HepG2 (cell line): ENCODE results near the gene ZNF511. TPM values are rescaled to one million over a fixed set of nuclear protein-coding genes. Genes with fewer than 3 reads are reported as not detected.

Experiments used
- CBFB ChIP-seq: sonication (generic); formaldehyde crosslinking; IDR thresholded peaks from 2 replicates; pipeline ENCODE4 v1.4.0; 2020; ENCODE audit warnings: missing genetic modification reagents
- FOSL1 ChIP-seq: sonication (generic); formaldehyde crosslinking; IDR thresholded peaks from 2 replicates; pipeline ENCODE4 v1.9.0; 2021; ENCODE audit warnings: missing genetic modification reagents, borderline replicate concordance
- FOXA3 ChIP-seq: IDR thresholded peaks from 2 replicates; pipeline ENCODE4 v1.6.1; 2016; ENCODE audit warnings: missing genetic modification reagents, missing compliant biosample characterization
- LCORL ChIP-seq, 2 experiments: fragments of 450-650 bp in 1 of 2; sonication (generic) in 1 of 2; formaldehyde crosslinking in 1 of 2; IDR thresholded peaks; 2 replicates each; pipeline versions ENCODE4 v1.5.0 to v1.6.1; 2017 to 2020; ENCODE audit warnings: antibody characterized with exemption in 1 of 2, missing genetic modification reagents in 1 of 2
- NFYC ChIP-seq: IDR thresholded peaks from 2 replicates; pipeline ENCODE4 v1.6.1; 2016; ENCODE audit warnings: missing genetic modification reagents, missing compliant biosample characterization
- RFX5 ChIP-seq: IDR thresholded peaks from 2 replicates; pipeline ENCODE4 v1.6.1; 2011; ENCODE audit warnings: low read depth, low read length, improper control_type of control experiment
- SMC3 ChIP-seq: IDR thresholded peaks from 2 replicates; pipeline ENCODE4 v1.6.1; 2011; ENCODE audit warnings: low read length, improper control_type of control experiment
- SRF ChIP-seq: IDR thresholded peaks from 2 replicates; pipeline ENCODE4 v1.6.1; 2011; ENCODE audit warnings: mild to moderate bottlenecking, low read depth, low read length, moderate library complexity
- THYN1 ChIP-seq: sonication (generic); formaldehyde crosslinking; IDR thresholded peaks from 2 replicates; pipeline ENCODE4 v1.8.1; 2023; ENCODE audit warnings: low read depth, mild to moderate bottlenecking, moderate library complexity, missing genetic modification reagents, borderline replicate concordance
- ZFP36L1 ChIP-seq: sonication (generic); formaldehyde crosslinking; IDR thresholded peaks from 2 replicates; pipeline ENCODE4 v1.8.0; 2022; ENCODE audit warnings: mild to moderate bottlenecking, missing genetic modification reagents, moderate library complexity
- ZFP82 ChIP-seq: sonication (generic); formaldehyde crosslinking; IDR thresholded peaks from 2 replicates; pipeline ENCODE4 v1.5.1; 2020; ENCODE audit warnings: mild to moderate bottlenecking, missing genetic modification reagents, borderline replicate concordance
- ZIK1 ChIP-seq: sonication (generic); formaldehyde crosslinking; IDR thresholded peaks from 2 replicates; pipeline ENCODE4 v1.5.0; 2020; ENCODE audit warnings: mild to moderate bottlenecking, low read depth, missing genetic modification reagents, borderline replicate concordance
- ZNF124 ChIP-seq: sonication (generic); formaldehyde crosslinking; IDR thresholded peaks from 2 replicates; pipeline ENCODE4 v1.4.0; 2020; ENCODE audit warnings: missing genetic modification reagents
- ZNF318 ChIP-seq: sonication (generic); formaldehyde crosslinking; IDR thresholded peaks from 2 replicates; pipeline ENCODE4 v1.4.0; 2020; ENCODE audit warnings: mild to moderate bottlenecking, missing genetic modification reagents
- ZNF34 ChIP-seq: sonication (generic); formaldehyde crosslinking; IDR thresholded peaks from 2 replicates; pipeline ENCODE4 v1.4.0; 2020; ENCODE audit warnings: mild to moderate bottlenecking, missing genetic modification reagents, borderline replicate concordance
- ZNF460 ChIP-seq: sonication (generic); formaldehyde crosslinking; IDR thresholded peaks from 2 replicates; pipeline ENCODE4 v1.5.1; 2020; ENCODE audit warnings: missing genetic modification reagents, mild to moderate bottlenecking, borderline replicate concordance
- ZNF556 ChIP-seq: sonication (generic); formaldehyde crosslinking; IDR thresholded peaks from 2 replicates; pipeline ENCODE4 v1.4.0; 2020; ENCODE audit warnings: mild to moderate bottlenecking, missing genetic modification reagents, borderline replicate concordance
- ZNF75D ChIP-seq: sonication (generic); formaldehyde crosslinking; IDR thresholded peaks from 2 replicates; pipeline ENCODE4 v1.8.1; 2023; ENCODE audit warnings: missing genetic modification reagents, mild to moderate bottlenecking, borderline replicate concordance
- polyA plus RNA-seq, 8 experiments: library from polyadenylated mRNA; depleted of rRNA in 3 of 8; stranded (reverse) in 7 of 8; unstranded in 1 of 8; fragments of >200 nt; fragmentation: Illumina TruSeq in 4 of 8; extraction: Trizol in 4 of 8; gene quantifications; 2 replicates each; pipeline versions ENCODE4 v1.2.1 to v1.2.3, GENCODE V29; 2011 to 2016; ENCODE audit warnings: low read depth in 4 of 8, missing spikeins in 1 of 8, mixed read lengths in 1 of 8; ENCODE audit not compliant: insufficient read depth in 1 of 8
- total RNA-seq, 5 experiments: library from RNA; depleted of rRNA; stranded (reverse); fragments of >200 nt; fragmentation: Illumina TruSeq; extraction: Trizol; gene quantifications; 2 replicates each; pipeline ENCODE4 v1.2.3, GENCODE V29; 2016; ENCODE audit warnings: low read depth in 1 of 5
- TF ChIP-seq, protein P1 (sequence below): sonication (generic); formaldehyde crosslinking; IDR thresholded peaks from 2 replicates; pipeline ENCODE4 v1.5.0; 2020; ENCODE audit warnings: missing genetic modification reagents
- TF ChIP-seq, protein P2 (sequence below): IDR thresholded peaks from 2 replicates; pipeline ENCODE4 v1.6.1; 2016; ENCODE audit warnings: missing compliant biosample characterization, missing genetic modification reagents, borderline replicate concordance

Gene ZNF511
- total and polyA plus RNA-seq, 2 of the 13 experiments (the other 11 are each of a cell fraction or from before 2014, with no cell fraction given): 35.6 to 66.4 TPM

DNA sequence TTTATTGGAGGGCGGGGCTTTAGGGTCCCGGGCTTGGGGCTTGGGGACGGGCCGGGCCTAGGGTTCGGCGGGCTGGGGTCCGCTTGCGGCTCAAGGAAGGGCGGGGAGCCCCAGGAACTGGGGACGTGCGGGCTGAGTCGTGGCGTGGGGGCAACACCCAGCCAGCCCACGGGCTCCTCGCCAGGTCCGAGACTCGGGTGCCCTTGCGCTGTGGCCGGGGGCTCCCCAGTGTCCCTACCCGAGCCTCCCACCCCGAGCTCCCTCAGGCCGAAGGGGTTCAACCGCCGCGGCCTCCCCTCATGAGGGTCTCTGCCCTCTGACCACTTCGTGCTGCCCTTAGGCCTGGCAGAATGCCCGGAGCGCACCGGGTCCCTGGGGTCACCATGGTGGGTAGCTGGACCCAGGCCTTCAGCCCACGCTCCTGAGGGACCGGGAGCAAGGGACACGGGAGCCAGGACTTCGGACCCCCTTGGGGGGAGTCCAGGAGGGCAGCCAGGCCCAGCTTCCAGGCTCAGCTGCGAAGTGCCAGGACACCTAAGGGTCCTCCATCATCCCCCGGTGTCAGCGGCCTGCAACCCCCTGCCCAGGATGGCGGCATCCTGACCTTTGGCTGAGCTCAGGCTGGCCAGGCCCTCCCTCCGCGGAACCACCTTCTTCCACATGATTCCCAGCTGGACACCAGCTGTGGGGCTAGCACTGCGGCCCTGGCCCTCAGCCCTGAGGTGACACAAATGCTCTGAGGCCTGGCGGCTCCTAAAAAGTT is 49.6 kb downstream of the ZNF511 start (continued):
- TF ChIP-seq, protein P1, sequence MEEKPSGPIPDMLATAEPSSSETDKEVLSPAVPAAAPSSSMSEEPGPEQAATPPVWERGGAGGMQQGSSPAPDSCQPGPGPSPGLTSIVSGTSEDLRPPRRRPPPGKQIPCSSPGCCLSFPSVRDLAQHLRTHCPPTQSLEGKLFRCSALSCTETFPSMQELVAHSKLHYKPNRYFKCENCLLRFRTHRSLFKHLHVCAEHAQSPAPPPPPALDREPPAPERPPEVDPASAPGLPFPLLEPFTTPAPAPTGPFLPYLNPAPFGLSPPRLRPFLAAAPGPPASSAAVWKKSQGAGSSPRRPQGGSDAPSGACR: no peak
- TF ChIP-seq FOSL1 (CRISPR knock-in tag): no peak
- TF ChIP-seq RFX5: no peak
- peak; percentile 36; the same call in 1 of the 2 replicates for TF ChIP-seq ZIK1
- TF ChIP-seq, protein P2, sequence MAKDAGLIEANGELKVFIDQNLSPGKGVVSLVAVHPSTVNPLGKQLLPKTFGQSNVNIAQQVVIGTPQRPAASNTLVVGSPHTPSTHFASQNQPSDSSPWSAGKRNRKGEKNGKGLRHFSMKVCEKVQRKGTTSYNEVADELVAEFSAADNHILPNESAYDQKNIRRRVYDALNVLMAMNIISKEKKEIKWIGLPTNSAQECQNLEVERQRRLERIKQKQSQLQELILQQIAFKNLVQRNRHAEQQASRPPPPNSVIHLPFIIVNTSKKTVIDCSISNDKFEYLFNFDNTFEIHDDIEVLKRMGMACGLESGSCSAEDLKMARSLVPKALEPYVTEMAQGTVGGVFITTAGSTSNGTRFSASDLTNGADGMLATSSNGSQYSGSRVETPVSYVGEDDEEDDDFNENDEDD (CRISPR knock-in tag): no peak; the same call in 1 of the 2 replicates
- TF ChIP-seq ZFP82 (CRISPR knock-in tag): peak; percentile 38; the same call in 1 of the 2 replicates
- peak; percentile 59; the same call in 1 of the 2 replicates for TF ChIP-seq ZNF556
- TF ChIP-seq ZNF318 (CRISPR knock-in tag): no peak
- TF ChIP-seq NFYC (CRISPR knock-in tag): no peak
- no peak for TF ChIP-seq SRF
- TF ChIP-seq ZNF75D (CRISPR knock-in tag): no peak
- no peak for TF ChIP-seq ZFP36L1 (CRISPR knock-in tag)
- no peak for TF ChIP-seq ZNF34
- no peak for TF ChIP-seq FOXA3 (CRISPR knock-in tag)
- 0 out of 2 replicates have a peak, but pooled peaks have one; percentile 44 for TF ChIP-seq CBFB
- no peak for TF ChIP-seq ZNF460 (CRISPR knock-in tag)
- no peak for TF ChIP-seq ZNF124 (CRISPR knock-in tag)
- TF ChIP-seq LCORL (IDR thresholded peaks at IDR 0.05): no peak
- peak; percentile 50; the same call in 1 of the 2 replicates for TF ChIP-seq LCORL (CRISPR knock-in tag; IDR thresholded peaks at IDR 0.05)
- no peak for TF ChIP-seq SMC3
- TF ChIP-seq THYN1 (CRISPR knock-in tag): no peak
